ENCODE results near the gene LY6G5B.

Gene LY6G5B

DNA sequence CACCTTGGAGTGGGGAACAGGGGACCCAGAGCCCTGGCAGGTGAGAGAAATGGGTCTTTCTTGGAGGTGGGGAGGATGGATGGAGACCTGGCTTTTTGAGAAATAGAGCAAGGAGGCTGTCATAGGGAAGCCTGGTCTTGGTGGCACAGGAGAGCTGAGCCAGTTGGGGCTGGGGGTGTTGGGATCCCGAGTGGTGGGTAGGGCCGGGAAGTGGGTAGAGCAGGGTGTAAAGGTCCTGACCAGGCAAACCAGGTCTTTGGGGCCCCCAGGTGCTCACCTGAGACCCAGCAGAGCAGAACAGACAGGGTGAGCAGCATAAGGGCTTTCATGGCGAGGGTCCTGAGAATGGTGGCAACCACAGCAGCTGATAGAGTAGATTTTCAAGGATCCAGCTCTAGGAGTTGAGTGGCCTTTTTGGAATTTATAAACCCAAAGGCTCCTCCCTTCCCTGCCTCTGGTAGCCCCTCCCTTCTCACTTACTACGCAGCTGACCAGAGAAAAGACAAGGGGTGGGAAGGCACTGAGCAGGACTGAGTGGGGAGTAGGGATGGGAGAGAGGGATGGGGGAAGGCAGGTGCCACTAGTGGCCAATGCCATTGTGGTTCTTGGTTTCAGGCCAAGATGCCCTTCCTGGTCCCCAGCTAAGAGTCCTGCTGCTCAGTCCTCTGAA, 51.7 kb downstream of the LY6G5B start, which contains the start of gene LY6G6C:
LY6G6C (minus strand) TSS at position 396 of the 670 bp plus-strand sequence; CDS start at position 329, 67 bp downstream.
- H3K4me1 ChIP-seq (ENCODE audit: insufficient read depth, low read length), result peaks cover 4% of the 10 kb centered on the region
- TF ChIP-seq, protein P1, sequence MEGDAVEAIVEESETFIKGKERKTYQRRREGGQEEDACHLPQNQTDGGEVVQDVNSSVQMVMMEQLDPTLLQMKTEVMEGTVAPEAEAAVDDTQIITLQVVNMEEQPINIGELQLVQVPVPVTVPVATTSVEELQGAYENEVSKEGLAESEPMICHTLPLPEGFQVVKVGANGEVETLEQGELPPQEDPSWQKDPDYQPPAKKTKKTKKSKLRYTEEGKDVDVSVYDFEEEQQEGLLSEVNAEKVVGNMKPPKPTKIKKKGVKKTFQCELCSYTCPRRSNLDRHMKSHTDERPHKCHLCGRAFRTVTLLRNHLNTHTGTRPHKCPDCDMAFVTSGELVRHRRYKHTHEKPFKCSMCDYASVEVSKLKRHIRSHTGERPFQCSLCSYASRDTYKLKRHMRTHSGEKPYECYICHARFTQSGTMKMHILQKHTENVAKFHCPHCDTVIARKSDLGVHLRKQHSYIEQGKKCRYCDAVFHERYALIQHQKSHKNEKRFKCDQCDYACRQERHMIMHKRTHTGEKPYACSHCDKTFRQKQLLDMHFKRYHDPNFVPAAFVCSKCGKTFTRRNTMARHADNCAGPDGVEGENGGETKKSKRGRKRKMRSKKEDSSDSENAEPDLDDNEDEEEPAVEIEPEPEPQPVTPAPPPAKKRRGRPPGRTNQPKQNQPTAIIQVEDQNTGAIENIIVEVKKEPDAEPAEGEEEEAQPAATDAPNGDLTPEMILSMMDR (IDR thresholded peaks at IDR 0.05; ENCODE audit: borderline replicate concordance, extremely low read depth, low read length, poor library complexity, severe bottlenecking), result no peak
- no peak for TF ChIP-seq EZH2 (IDR thresholded peaks at IDR 0.05; ENCODE audit: borderline replicate concordance, low read depth, low read length, severe bottlenecking)
- no peaks in the 10 kb centered on the region for H3K9me3 ChIP-seq (ENCODE audit: insufficient read depth, low read length, severe bottlenecking)
- ATAC-seq (ENCODE audit: insufficient read depth, low read depth), result no peak
- H3K36me3 ChIP-seq (ENCODE audit: insufficient read depth, low read length), result no peaks in the 10 kb centered on the region
- H3K27ac ChIP-seq (ENCODE audit: low read length), result no peak within 1 kb of the TSS
- no peaks in the 10 kb centered on the region for H3K79me2 ChIP-seq (ENCODE audit: insufficient read depth, low read length)
- no peak within 1 kb of the TSS for H2AFZ ChIP-seq (ENCODE audit: low read depth, low read length)
- no peaks in the 10 kb centered on the region for H4K20me1 ChIP-seq (ENCODE audit: insufficient read depth, low read length)
- no peak within 1 kb of the TSS for H3K4me3 ChIP-seq (ENCODE audit: low read depth in 1 of 2, low read length in 2 of 2)
- DNase-seq, result no peak
- H3K27me3 ChIP-seq (ENCODE audit: insufficient read depth, low read length, poor library complexity), result no peaks in the 10 kb centered on the region
- H3K4me2 ChIP-seq (ENCODE audit: insufficient read depth, low read length), result no peak within 1 kb of the TSS
- no peak within 1 kb of the TSS for H3K9ac ChIP-seq (ENCODE audit: low read depth, low read length)

DNA sequence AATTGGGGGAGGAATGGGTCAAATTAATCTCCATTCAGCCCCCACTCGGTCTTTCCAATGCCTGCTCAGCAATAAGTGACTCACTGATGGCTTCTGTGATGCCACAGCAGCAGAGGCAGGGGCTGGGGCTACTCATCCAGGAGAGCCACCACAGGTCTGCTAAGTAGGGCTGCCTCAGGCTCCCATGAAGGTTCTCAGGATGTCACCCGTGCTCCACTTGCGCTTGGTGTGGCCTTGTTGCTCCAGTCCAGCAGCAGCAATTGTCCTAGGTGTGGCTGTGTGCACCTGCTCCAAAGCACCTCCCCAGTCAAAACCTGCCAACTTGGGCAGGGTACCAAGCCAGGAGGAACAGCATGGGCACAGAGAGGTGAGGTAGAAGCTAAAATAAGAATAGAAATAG, 52.4 kb downstream of the LY6G5B start:
- no peak overlapping the region for H3K4me3 ChIP-seq (ENCODE audit: low read depth in 1 of 2, low read length in 2 of 2)
- no peak overlapping the region for H3K9ac ChIP-seq (ENCODE audit: low read depth, low read length)
- H3K79me2 ChIP-seq (ENCODE audit: insufficient read depth, low read length), result no peaks in the 10 kb centered on the region
- no peaks in the 10 kb centered on the region for H3K9me3 ChIP-seq (ENCODE audit: insufficient read depth, low read length, severe bottlenecking)
- no peaks in the 10 kb centered on the region for H3K27me3 ChIP-seq (ENCODE audit: insufficient read depth, low read length, poor library complexity)
- no peak overlapping the region for H3K4me2 ChIP-seq (ENCODE audit: insufficient read depth, low read length)
- H3K4me1 ChIP-seq (ENCODE audit: insufficient read depth, low read length), result peaks cover 4% of the 10 kb centered on the region
- H3K36me3 ChIP-seq (ENCODE audit: insufficient read depth, low read length), result peaks cover 7% of the 10 kb centered on the region
- no peak overlapping the region for H3K27ac ChIP-seq (ENCODE audit: low read length)
- H2AFZ ChIP-seq (ENCODE audit: low read depth, low read length), result no peak overlapping the region
- TF ChIP-seq, protein P1 (IDR thresholded peaks at IDR 0.05; ENCODE audit: borderline replicate concordance, extremely low read depth, low read length, poor library complexity, severe bottlenecking), result no peak
- TF ChIP-seq EZH2 (IDR thresholded peaks at IDR 0.05; ENCODE audit: borderline replicate concordance, low read depth, low read length, severe bottlenecking), result no peak
- ATAC-seq (ENCODE audit: insufficient read depth, low read depth) (no peak), DNase-seq (no peak)
- H4K20me1 ChIP-seq (ENCODE audit: insufficient read depth, low read length), result no peaks in the 10 kb centered on the region

All from DND-41 (cell line).